ENCODE data around the gene ASB9. TPM values are rescaled to one million over a fixed set of nuclear protein-coding genes. Genes with fewer than 3 reads are reported as not detected.
"Not testable (repeated sequence)": the region's sequence is repeated elsewhere in the genome, so short reads cannot be mapped to it uniquely, and the experiment has no call there.

ASB9 gene
- polyA plus RNA-seq, 2 of the 4 experiments (the other 2 are of a cell fraction), result 24.7 to 40.8 TPM

DNA sequence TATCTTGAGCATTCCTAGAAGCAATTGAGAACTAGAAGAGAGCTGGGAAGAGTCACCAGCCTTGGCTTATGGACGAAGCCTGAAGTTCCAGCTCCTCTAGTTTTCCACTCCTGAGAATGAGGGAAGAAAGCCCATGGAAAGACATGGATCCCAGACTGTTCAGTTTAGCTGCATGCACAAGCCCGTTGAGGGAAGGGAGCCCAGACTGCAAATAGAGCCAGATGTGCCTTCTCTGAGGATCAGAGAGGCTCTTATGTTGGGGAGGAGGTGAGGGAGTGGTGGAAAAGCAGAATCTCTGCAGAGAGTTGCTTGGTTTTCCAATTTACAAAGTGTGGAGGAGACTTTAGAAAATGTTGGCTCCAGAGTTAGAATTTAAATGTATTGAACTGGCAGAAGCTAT, 69.0 kb downstream of the ASB9 start:
- Histone ChIP-seq H3K9me3 (no peaks in the 10 kb centered on the region), H3K4me3 (no peak overlapping the region), H3K4me2 (no peak overlapping the region), H3K4me1 (no peaks in the 10 kb centered on the region), H3K27ac (no peak overlapping the region)
- DNase-seq (ENCODE audit: low read depth in 1 of 2, low spot score in 1 of 2), result no peak
- POLR2A ChIA-PET, result no interaction called here
- no peak for ATAC-seq
- WGBS (ENCODE audit: missing lambda C conversion rate), result 11% methylated on average over 2 of the region's 2 CpGs
- TF ChIP-seq, protein P1, sequence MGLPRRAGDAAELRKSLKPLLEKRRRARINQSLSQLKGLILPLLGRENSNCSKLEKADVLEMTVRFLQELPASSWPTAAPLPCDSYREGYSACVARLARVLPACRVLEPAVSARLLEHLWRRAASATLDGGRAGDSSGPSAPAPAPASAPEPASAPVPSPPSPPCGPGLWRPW (IDR thresholded peaks at IDR 0.05), result no peak
- TF ChIP-seq, protein P2, sequence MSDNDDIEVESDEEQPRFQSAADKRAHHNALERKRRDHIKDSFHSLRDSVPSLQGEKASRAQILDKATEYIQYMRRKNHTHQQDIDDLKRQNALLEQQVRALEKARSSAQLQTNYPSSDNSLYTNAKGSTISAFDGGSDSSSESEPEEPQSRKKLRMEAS (IDR thresholded peaks at IDR 0.05), result no peak
- TF ChIP-seq JUN (IDR thresholded peaks at IDR 0.05) (no peak), RAD21 (conservative IDR thresholded peaks at IDR 0.05 in 1 of 2, IDR thresholded peaks at IDR 0.05 in 1 of 2) (no peak), NR3C1 (IDR thresholded peaks at IDR 0.05) (no peak), FOSB (CRISPR knock-in tag; IDR thresholded peaks at IDR 0.05) (no peak), JUNB (IDR thresholded peaks at IDR 0.05) (no peak), CBX8 (IDR thresholded peaks at IDR 0.05) (no peak)
- TF ChIP-seq, protein P3, sequence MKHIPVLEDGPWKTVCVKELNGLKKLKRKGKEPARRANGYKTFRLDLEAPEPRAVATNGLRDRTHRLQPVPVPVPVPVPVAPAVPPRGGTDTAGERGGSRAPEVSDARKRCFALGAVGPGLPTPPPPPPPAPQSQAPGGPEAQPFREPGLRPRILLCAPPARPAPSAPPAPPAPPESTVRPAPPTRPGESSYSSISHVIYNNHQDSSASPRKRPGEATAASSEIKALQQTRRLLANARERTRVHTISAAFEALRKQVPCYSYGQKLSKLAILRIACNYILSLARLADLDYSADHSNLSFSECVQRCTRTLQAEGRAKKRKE (CRISPR knock-in tag; IDR thresholded peaks at IDR 0.05; ENCODE audit: low read depth), result no peak
- TF ChIP-seq, protein P4, sequence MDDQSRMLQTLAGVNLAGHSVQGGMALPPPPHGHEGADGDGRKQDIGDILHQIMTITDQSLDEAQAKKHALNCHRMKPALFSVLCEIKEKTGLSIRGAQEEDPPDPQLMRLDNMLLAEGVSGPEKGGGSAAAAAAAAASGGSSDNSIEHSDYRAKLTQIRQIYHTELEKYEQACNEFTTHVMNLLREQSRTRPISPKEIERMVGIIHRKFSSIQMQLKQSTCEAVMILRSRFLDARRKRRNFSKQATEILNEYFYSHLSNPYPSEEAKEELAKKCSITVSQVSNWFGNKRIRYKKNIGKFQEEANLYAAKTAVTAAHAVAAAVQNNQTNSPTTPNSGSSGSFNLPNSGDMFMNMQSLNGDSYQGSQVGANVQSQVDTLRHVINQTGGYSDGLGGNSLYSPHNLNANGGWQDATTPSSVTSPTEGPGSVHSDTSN (IDR thresholded peaks at IDR 0.05), result no peak
- CTCF ChIA-PET, result no interaction called here
- FAIRE-seq, result no peak

DNA sequence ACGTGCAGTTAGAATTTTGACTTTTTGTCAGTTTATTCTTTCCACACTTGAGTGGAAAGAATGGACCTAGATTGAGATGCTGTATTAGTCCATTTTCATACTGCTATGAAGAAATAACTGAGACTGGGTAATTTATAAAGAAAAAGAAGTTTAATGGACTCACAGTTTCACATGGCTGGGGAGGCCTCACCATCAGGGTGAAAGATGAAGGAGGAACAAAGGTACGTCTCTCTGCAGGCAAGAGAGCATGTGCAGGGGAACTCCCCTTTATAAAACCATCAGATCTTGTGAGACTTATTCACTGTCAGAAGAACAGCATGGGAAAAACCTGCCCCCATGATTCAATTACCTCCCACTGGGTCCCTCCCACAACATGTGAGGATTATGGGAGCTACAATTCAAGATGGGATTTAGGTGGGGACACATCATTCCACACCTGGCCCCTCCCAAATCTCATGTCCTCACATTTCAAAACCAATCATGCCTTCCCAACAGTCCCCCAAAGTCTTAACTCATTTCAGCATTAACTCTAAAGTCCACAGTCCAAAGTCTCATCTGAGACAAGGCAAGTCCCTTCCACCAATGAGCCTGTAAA, 71.2 kb downstream of the ASB9 start:
- H3K27ac ChIP-seq; POLR2A ChIA-PET; H3K9me3 ChIP-seq; CTCF ChIA-PET; ATAC-seq; H3K4me1 ChIP-seq; FAIRE-seq; DNase-seq (ENCODE audit: low read depth in 1 of 2, low spot score in 1 of 2); H3K4me2 ChIP-seq; H3K4me3 ChIP-seq: not testable (repeated sequence)
- WGBS (ENCODE audit: missing lambda C conversion rate), result 60% methylated on average over 2 of the region's 2 CpGs

DNA sequence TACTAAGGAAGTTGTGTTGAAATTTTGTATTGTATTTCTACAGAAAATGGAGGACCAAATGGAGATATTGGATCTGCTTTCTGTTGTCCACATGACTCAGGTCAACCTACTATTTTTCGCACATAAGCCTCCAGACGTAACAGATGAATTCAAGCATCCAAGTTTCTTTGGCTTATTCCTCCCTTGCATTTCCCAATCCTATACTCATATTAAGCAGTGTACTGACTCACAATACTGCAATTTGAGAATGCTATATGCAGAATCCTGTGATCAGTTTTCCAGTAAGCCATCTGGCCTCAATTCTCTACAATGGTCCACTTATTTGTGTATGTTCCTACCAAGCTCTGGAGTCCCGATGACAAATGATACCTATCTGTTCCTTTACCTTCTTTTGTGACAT, 75.7 kb downstream of the ASB9 start:
- ATAC-seq, result no peak
- CTCF ChIA-PET, result no interaction called here
- no peaks in the 10 kb centered on the region for H3K9me3 ChIP-seq
- no peak overlapping the region for H3K27ac ChIP-seq
- H3K4me1 ChIP-seq, result no peaks in the 10 kb centered on the region
- 39% methylated on average over 3 of the region's 3 CpGs for WGBS (ENCODE audit: missing lambda C conversion rate)
- no peak for DNase-seq (ENCODE audit: low read depth in 1 of 2, low spot score in 1 of 2)
- H3K4me3 ChIP-seq, result no peak overlapping the region
- TF ChIP-seq KDM5A (IDR thresholded peaks at IDR 0.05) (no peak), EHF (CRISPR knock-in tag; IDR thresholded peaks at IDR 0.05) (no peak), ZNF302 (CRISPR knock-in tag; IDR thresholded peaks at IDR 0.05) (no peak), SMC3 (IDR thresholded peaks at IDR 0.05) (no peak), CHD2 (IDR thresholded peaks at IDR 0.05; ENCODE audit: low read length, partially characterized antibody) (no peak), ZSCAN20 (CRISPR knock-in tag; IDR thresholded peaks at IDR 0.05) (no peak), CHD4 (IDR thresholded peaks at IDR 0.05; ENCODE audit: borderline replicate concordance) (no peak), KDM1A (IDR thresholded peaks at IDR 0.05; ENCODE audit: low read depth) (no peak), ESRRA (IDR thresholded peaks at IDR 0.05; ENCODE audit: borderline replicate concordance, low read length) (no peak), FOSB (CRISPR knock-in tag; IDR thresholded peaks at IDR 0.05) (no peak), TP53 (CRISPR knock-in tag; IDR thresholded peaks at IDR 0.05) (no peak), JUN (IDR thresholded peaks at IDR 0.05) (no peak), NR3C1 (IDR thresholded peaks at IDR 0.05) (no peak), HOXA7 (CRISPR knock-in tag; IDR thresholded peaks at IDR 0.05) (no peak), POLR2AphosphoS2 (conservative IDR thresholded peaks at IDR 0.05; ENCODE audit: low read length) (no peak), EHMT2 (IDR thresholded peaks at IDR 0.05; ENCODE audit: low read depth) (no peak)
- TF ChIP-seq, protein P5, sequence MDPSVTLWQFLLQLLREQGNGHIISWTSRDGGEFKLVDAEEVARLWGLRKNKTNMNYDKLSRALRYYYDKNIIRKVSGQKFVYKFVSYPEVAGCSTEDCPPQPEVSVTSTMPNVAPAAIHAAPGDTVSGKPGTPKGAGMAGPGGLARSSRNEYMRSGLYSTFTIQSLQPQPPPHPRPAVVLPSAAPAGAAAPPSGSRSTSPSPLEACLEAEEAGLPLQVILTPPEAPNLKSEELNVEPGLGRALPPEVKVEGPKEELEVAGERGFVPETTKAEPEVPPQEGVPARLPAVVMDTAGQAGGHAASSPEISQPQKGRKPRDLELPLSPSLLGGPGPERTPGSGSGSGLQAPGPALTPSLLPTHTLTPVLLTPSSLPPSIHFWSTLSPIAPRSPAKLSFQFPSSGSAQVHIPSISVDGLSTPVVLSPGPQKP (IDR thresholded peaks at IDR 0.05; ENCODE audit: low read depth, low read length), result no peak
- TF ChIP-seq, protein P6, sequence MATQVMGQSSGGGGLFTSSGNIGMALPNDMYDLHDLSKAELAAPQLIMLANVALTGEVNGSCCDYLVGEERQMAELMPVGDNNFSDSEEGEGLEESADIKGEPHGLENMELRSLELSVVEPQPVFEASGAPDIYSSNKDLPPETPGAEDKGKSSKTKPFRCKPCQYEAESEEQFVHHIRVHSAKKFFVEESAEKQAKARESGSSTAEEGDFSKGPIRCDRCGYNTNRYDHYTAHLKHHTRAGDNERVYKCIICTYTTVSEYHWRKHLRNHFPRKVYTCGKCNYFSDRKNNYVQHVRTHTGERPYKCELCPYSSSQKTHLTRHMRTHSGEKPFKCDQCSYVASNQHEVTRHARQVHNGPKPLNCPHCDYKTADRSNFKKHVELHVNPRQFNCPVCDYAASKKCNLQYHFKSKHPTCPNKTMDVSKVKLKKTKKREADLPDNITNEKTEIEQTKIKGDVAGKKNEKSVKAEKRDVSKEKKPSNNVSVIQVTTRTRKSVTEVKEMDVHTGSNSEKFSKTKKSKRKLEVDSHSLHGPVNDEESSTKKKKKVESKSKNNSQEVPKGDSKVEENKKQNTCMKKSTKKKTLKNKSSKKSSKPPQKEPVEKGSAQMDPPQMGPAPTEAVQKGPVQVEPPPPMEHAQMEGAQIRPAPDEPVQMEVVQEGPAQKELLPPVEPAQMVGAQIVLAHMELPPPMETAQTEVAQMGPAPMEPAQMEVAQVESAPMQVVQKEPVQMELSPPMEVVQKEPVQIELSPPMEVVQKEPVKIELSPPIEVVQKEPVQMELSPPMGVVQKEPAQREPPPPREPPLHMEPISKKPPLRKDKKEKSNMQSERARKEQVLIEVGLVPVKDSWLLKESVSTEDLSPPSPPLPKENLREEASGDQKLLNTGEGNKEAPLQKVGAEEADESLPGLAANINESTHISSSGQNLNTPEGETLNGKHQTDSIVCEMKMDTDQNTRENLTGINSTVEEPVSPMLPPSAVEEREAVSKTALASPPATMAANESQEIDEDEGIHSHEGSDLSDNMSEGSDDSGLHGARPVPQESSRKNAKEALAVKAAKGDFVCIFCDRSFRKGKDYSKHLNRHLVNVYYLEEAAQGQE (IDR thresholded peaks at IDR 0.05), result no peak
- TF ChIP-seq, protein P7, sequence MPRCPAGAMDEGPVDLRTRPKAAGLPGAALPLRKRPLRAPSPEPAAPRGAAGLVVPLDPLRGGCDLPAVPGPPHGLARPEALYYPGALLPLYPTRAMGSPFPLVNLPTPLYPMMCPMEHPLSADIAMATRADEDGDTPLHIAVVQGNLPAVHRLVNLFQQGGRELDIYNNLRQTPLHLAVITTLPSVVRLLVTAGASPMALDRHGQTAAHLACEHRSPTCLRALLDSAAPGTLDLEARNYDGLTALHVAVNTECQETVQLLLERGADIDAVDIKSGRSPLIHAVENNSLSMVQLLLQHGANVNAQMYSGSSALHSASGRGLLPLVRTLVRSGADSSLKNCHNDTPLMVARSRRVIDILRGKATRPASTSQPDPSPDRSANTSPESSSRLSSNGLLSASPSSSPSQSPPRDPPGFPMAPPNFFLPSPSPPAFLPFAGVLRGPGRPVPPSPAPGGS (IDR thresholded peaks at IDR 0.05), result no peak
- POLR2A ChIA-PET, result no interaction called here
- no peak overlapping the region for H3K4me2 ChIP-seq
- no peak for FAIRE-seq
